Lower lobe of right lung (tissue), 2 donors: Measurements from ENCODE around the gene NEUROG1. TPM values are rescaled to one million over a fixed set of nuclear protein-coding genes. Genes with fewer than 3 reads are reported as not detected.

Experiments used
- ATAC-seq, 2 donors: fragments of 200-7000 bp; cut with Tn5 transposase; one replicate each; pipeline ENCODE4 v1.9.1; 2020 to 2022; ENCODE audit warnings: mild to moderate bottlenecking in 2 of 2, moderate library complexity in 2 of 2
- DNase-seq: peaks from one replicate; pipeline ENCODE4 v3.0.0-alpha.2; 2020
- H3K27ac ChIP-seq: fragments of 200-600 bp; one replicate; pipeline ENCODE4 v1.8.0; 2022
- H3K27me3 ChIP-seq: fragments of 200-600 bp; one replicate; pipeline ENCODE4 v1.8.0; 2022; ENCODE audit warnings: low read depth
- H3K36me3 ChIP-seq: fragments of 200-600 bp; one replicate; pipeline ENCODE4 v1.8.0; 2022; ENCODE audit warnings: mild to moderate bottlenecking
- H3K4me1 ChIP-seq: fragments of 200-600 bp; one replicate; pipeline ENCODE4 v1.8.0; 2022
- H3K4me3 ChIP-seq: fragments of 200-600 bp; one replicate; pipeline ENCODE4 v1.8.0; 2022; ENCODE audit warnings: mild to moderate bottlenecking
- H3K9me3 ChIP-seq: fragments of 200-600 bp; one replicate; pipeline ENCODE4 v1.8.0; 2022
- intact Hi-C: fragments of 100-400 bp; cut with DNase I; formaldehyde crosslinking; loops from one replicate; pipeline ENCODE4 v1.11.0; 2022
- total RNA-seq: library from RNA; stranded (reverse); fragmentation: NEBNext Ultra II Directional; extraction: Animal tissue kit (Norgen Biotek cat#: 25700); gene quantifications from one replicate; pipeline ENCODE4 v1.2.1, GENCODE V29; 2021
- TF ChIP-seq, protein P1 (sequence below): fragments of 200-600 bp; IDR thresholded peaks from one replicate; pipeline ENCODE4 v1.8.0; 2022; ENCODE audit warnings: antibody characterized with exemption, mild to moderate bottlenecking
- donor health status: DM: no; HTN: yes; CAD: no; lungs with severe emphysema.

NEUROG1 gene
- total RNA-seq, 1 donor from 2014 or later: not detected

DNA sequence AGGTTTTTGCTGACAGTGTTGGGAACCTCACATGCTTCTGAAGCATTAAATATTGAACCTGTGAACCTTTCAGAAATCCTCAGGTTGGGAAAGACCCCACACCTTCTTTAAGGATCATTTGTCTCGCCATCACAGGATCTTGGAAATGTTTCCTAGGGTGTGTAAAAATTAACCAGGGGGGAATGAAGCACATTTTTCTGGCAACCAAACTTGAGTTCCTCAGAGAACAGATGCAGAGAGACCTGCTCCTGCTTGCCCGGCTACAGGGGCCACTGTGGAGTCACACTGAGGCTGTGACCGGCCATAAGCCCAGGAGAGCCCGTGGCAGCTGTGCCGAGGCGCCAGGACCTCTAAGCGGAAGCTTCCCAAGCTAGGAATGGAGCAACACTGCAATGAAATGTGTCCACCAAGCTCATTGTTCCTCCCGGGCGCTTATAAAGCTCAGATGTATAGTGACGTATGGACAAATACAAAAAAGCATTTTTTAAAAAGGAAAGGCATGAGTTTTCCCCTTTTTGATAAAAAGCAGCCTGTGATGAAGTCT, 35.4 kb upstream of the NEUROG1 start:
- peaks cover 16% of the 10 kb centered on the region for H3K27me3 ChIP-seq
- H3K27ac ChIP-seq: no peak overlapping the region
- no peaks in the 10 kb centered on the region for H3K9me3 ChIP-seq
- intact Hi-C loops: no loop called here
- TF ChIP-seq, protein P1, sequence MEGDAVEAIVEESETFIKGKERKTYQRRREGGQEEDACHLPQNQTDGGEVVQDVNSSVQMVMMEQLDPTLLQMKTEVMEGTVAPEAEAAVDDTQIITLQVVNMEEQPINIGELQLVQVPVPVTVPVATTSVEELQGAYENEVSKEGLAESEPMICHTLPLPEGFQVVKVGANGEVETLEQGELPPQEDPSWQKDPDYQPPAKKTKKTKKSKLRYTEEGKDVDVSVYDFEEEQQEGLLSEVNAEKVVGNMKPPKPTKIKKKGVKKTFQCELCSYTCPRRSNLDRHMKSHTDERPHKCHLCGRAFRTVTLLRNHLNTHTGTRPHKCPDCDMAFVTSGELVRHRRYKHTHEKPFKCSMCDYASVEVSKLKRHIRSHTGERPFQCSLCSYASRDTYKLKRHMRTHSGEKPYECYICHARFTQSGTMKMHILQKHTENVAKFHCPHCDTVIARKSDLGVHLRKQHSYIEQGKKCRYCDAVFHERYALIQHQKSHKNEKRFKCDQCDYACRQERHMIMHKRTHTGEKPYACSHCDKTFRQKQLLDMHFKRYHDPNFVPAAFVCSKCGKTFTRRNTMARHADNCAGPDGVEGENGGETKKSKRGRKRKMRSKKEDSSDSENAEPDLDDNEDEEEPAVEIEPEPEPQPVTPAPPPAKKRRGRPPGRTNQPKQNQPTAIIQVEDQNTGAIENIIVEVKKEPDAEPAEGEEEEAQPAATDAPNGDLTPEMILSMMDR: no peak
- H3K4me1 ChIP-seq: no peaks in the 10 kb centered on the region
- no peak overlapping the region for H3K4me3 ChIP-seq
- H3K36me3 ChIP-seq: no peaks in the 10 kb centered on the region
- ATAC-seq (no peak), DNase-seq (no peak)

DNA sequence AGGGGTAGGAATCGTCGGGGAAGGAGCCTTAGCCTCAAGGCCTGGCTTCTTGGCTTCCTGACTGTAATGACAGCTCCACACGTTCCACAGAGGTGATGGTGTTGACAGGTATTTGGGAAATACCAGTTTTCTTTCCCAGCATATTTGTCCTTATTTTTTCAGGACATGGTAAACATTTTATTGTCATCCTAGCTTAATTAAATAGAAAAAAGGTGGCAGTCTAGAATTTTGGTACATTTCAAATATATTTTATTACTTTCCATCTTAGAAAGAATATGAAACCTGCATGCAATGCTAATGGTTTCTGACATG, 34.6 kb upstream of the NEUROG1 start:
- Histone ChIP-seq H3K36me3 (no peaks in the 10 kb centered on the region), H3K9me3 (no peaks in the 10 kb centered on the region), H3K27ac (no peak overlapping the region), H3K4me1 (no peaks in the 10 kb centered on the region), H3K4me3 (no peak overlapping the region), H3K27me3 (peaks cover 13% of the 10 kb centered on the region)
- no peak for ATAC-seq
- no peak for DNase-seq
- intact Hi-C loops: no loop called here
- TF ChIP-seq, protein P1: no peak

DNA sequence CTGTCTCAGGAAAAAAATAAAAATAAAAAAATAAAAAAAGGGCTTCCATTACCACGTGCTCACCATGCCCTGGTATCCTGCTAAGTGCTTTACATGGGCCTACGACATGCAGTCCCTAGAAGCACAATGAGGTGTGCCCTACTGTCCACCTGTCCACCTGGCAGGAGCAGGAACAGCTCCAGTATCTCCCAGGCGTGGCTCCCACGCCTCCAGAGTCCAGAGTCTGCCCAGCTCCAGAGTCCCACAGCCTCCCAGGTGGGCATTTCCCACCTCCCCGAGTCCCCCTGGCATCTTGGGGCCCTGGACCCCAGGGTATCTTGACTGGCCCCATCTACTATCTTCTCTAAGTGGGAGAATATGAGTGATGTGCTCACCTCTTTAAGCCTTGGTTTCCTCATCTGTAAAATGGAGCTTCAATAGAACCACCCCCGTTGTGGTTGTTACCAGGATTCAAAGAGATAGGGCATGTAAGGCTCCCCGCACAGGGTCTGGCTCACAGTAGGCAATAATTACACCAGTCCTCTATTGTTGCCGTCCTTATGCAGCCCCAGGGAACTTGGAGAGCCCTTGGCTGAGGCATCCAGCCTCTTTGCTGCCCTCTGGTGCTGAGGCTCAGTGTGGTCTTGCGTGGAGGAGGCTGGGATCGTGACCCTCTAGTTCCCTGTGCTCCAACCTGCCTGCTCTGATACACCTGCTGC, 34.1 kb upstream of the NEUROG1 start:
- no peaks in the 10 kb centered on the region for H3K9me3 ChIP-seq
- no peak overlapping the region for H3K4me3 ChIP-seq
- TF ChIP-seq, protein P1: peak; percentile 41
- peak; percentile 69 to 71 for ATAC-seq
- no peak for DNase-seq
- no peaks in the 10 kb centered on the region for H3K4me1 ChIP-seq
- H3K36me3 ChIP-seq: no peaks in the 10 kb centered on the region
- no peak overlapping the region for H3K27ac ChIP-seq
- intact Hi-C loops: no loop called here
- peaks cover 13% of the 10 kb centered on the region for H3K27me3 ChIP-seq

DNA sequence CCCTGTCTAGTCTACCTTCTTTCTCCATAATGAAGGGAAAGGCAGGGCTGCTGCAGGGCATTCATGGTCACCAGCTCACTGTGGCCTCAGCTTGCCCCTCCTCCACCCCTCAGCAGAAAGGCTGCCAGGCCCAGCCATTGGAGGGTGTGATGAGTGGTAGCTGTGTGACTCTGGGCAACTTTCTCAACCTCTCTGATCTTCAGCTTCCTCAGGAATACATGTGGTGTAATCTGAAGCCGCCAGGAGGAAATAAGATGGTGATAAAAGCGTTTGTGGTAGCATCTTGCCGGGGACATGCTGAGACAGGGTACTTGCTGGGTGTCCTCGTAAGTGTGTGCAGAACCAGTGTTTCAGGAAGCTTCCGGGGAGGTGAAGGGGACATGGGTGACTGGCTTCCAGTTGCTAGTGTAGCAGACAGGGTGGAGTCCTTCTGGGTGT, 33.2 kb upstream of the NEUROG1 start:
- TF ChIP-seq, protein P1: no peak
- Histone ChIP-seq H3K4me1 (no peaks in the 10 kb centered on the region), H3K4me3 (no peak overlapping the region), H3K27me3 (peaks cover 13% of the 10 kb centered on the region), H3K9me3 (no peaks in the 10 kb centered on the region), H3K27ac (no peak overlapping the region), H3K36me3 (no peaks in the 10 kb centered on the region)
- intact Hi-C loops: no loop called here
- no peak for ATAC-seq
- DNase-seq: no peak

DNA sequence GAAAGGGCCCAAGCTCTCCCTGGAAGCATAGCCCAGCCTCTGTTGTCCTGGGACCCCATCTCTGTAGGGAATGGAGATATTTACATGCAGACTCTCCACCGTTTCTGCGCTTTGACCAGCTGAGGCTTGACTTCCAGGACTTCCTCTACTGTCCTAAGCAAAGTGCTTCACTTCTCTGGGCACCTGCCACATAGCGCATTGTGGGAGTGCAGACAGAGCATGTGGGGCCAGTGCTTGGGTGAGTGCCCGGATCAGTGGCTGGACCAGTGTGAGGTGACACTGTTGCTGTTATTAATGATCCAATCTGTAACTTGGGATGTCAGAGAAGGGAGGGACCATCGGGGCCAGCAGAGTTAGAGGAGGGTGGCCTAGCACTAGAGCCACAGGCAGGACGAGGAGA, 32.5 kb upstream of the NEUROG1 start:
- Histone ChIP-seq H3K4me3 (no peak overlapping the region), H3K27me3 (peaks cover 11% of the 10 kb centered on the region), H3K36me3 (no peaks in the 10 kb centered on the region), H3K4me1 (no peaks in the 10 kb centered on the region), H3K9me3 (no peaks in the 10 kb centered on the region), H3K27ac (no peak overlapping the region)
- TF ChIP-seq, protein P1: no peak
- intact Hi-C loops: no loop called here
- ATAC-seq: no peak
- DNase-seq: no peak
